ENCODE data around the gene GNL3.
A peak's percentile ranks its signal among the peaks of the same experiment; 100 is the strongest.

GNL3 gene

DNA sequence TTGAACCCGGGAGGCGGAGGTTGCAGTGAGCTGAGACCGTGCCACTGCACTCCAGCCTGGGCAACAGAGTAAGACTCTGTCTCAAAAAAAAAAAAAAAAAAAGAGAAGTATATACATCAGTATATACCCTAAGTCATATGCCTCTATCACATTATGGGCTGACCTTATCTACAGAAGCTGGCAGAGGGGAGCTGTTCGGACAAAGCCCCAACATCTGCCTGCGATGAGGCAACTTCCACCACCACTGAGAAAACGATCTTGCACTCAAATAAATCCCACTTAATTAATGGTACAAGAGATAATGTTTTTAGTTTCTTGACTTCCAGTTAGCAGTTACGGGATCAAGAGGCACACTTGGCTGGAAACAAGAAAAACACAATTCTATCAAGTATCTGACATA, 17.5 kb downstream of the GNL3 start:
- no peak overlapping the region for H3K27ac ChIP-seq (ENCODE audit: low read depth in 2 of 2, low read length in 2 of 2)

DNA sequence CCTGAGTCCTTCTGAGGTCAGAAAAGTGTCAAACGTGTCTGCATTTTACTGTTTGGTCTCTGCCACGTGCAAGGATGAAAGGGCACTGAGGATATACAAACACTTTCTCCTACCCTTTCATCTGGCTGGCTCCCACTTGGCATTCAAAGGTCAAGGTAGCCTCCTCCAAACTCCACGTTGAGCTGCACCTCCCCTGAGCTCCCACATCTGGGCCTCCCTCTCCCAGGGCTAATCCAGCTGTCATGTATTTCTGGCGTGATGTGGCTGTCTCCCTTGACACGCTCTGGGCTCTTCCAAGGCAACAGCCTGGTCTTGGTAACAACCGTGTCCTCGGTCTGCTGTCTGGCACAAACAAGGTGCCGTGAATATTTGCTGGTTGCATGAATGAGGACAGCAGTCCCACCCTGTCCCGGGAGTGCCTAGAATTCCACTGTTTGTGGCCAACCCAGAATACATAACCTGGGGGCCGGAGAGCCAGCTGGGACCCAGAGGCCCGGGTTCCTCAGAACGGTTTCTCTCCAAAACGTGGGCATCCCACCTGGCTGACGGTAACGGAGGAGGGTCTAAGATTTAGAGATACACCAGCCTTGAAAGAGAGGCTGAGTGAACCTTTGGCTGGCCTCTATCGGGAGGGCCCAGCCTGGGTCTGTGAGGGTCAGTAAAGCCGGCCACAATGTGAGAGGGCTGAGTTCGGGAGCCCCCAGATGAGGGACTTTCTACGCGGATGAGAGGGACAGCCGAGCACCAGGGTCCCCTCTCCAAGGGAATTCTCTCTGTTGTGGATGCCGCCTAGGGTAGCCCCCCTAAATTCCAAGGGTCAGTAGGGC, 19.0 kb downstream of the GNL3 start:
- H3K27ac ChIP-seq (ENCODE audit: low read depth in 2 of 2, low read length in 2 of 2): peak overlapping the region; percentile 88 to 92
- H3K27me3 ChIP-seq (ENCODE audit: control insufficient read depth in 2 of 2, insufficient read depth in 2 of 2, low read length in 2 of 2): no peaks in the 10 kb centered on the region
- H3K9ac ChIP-seq (ENCODE audit: low read depth in 1 of 2, low read length in 2 of 2): peak overlapping the region; percentile 75 to 92
- no peaks in the 10 kb centered on the region for H3K9me3 ChIP-seq (ENCODE audit: control insufficient read depth in 2 of 2, low read length in 2 of 2)
- H3K36me3 ChIP-seq (ENCODE audit: control insufficient read depth in 2 of 2, insufficient read depth in 2 of 2, low read length in 2 of 2): peaks cover 8 to 16% of the 10 kb centered on the region in 2 donors
- peak overlapping the region; percentile 90 to 97 for H3K4me3 ChIP-seq (ENCODE audit: low read length in 2 of 2)
- H3K4me1 ChIP-seq (ENCODE audit: control insufficient read depth in 2 of 2, insufficient read depth in 2 of 2, low read length in 2 of 2): peaks cover 19 to 21% of the 10 kb centered on the region in 2 donors

More for the DNA sequence above, 17.5 kb downstream of the GNL3 start:
- Histone ChIP-seq H3K9ac (ENCODE audit: low read depth in 1 of 2, low read length in 2 of 2) (no peak overlapping the region), H3K27me3 (ENCODE audit: control insufficient read depth in 2 of 2, insufficient read depth in 2 of 2, low read length in 2 of 2) (no peaks in the 10 kb centered on the region), H3K4me3 (ENCODE audit: low read length in 2 of 2) (peak overlapping the region in 1 of 2 donors; percentile 33), H3K4me1 (ENCODE audit: control insufficient read depth in 2 of 2, insufficient read depth in 2 of 2, low read length in 2 of 2) (peaks cover 19 to 21% of the 10 kb centered on the region in 2 donors), H3K9me3 (ENCODE audit: control insufficient read depth in 2 of 2, low read length in 2 of 2) (no peaks in the 10 kb centered on the region), H3K36me3 (ENCODE audit: control insufficient read depth in 2 of 2, insufficient read depth in 2 of 2, low read length in 2 of 2) (peaks cover 3 to 9% of the 10 kb centered on the region in 2 donors)

DNA sequence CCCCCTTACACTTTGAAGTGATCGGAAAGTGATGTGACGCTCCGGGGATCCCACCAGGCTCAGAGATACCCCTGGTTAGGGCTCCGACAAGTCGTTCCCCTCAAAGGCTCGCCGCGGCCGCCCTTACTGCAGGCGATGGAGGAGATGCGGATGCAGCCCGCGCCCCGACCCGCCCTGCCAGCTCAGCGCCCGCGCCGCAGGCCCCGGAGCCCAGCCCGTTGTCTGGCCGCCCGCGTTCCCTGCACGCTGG, 19.5 kb downstream of the GNL3 start:
- Histone ChIP-seq H3K9me3 (ENCODE audit: control insufficient read depth in 2 of 2, low read length in 2 of 2) (no peaks in the 10 kb centered on the region), H3K36me3 (ENCODE audit: control insufficient read depth in 2 of 2, insufficient read depth in 2 of 2, low read length in 2 of 2) (peaks cover 8 to 13% of the 10 kb centered on the region in 2 donors), H3K27ac (ENCODE audit: low read depth in 2 of 2, low read length in 2 of 2) (peak overlapping the region; percentile 88 to 92), H3K9ac (ENCODE audit: low read depth in 1 of 2, low read length in 2 of 2) (peak overlapping the region; percentile 75 to 92), H3K4me3 (ENCODE audit: low read length in 2 of 2) (peak overlapping the region; percentile 90 to 97), H3K4me1 (ENCODE audit: control insufficient read depth in 2 of 2, insufficient read depth in 2 of 2, low read length in 2 of 2) (peaks cover 19 to 21% of the 10 kb centered on the region in 2 donors), H3K27me3 (ENCODE audit: control insufficient read depth in 2 of 2, insufficient read depth in 2 of 2, low read length in 2 of 2) (no peaks in the 10 kb centered on the region)

DNA sequence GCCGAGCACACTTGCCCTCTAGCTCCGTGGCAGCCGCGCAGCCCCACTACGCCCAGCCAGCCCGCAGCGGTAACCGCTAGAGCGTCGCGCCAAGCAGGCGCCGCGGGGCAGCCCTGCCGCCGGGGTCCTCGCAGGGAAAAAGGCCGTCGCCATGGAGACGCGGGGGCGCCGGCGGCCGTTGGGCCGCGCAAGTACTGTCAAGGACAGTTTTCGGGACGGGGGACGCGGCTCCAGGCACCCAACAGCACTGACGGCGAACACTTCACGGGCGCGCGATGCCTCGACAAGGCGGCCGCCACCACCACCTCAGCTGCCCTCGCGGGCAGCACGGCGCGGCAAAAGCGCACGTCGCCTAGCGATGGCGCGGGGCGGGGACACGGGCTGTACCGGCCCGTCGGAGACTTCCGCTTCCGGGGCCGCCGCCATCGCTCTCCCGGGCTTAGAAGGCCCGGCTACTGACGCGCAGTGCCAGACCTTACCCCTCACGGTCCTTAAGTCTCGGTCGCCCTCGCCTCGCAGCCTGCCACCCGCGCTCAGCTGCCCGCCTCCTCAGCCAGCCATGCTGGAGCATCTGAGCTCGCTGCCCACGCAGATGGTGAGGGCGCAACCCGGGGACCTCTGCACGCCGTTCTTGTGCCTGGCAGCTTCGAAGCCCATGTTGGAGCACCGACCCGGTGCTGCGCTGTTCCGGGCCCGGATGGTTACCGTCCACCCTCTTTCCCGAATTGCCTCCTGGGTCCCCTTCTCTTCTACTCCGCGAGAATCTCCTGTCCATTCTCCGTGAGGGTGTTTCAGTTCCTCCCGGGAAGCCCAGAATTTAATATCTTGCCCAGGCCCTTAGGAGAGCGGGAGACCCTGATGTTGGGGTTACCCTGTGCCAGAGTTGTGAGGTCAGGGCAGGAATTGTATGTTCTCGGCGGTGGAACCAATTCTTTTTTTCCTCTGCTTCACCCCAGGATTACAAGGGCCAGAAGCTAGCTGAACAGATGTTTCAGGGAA, 20.2 kb downstream of the GNL3 start, which contains the start of the genes GLT8D1 and SPCS1:
Gene GLT8D1, minus strand, starts transcription at position 104 of the 999 bp plus-strand sequence. CDS start 5,331 bp downstream, outside the sequence.
Gene SPCS1, plus strand, starts transcription at position 419 of the 999 bp plus-strand sequence. Its CDS starts 141 bp downstream, at position 560.
- H3K4me1 ChIP-seq (ENCODE audit: control insufficient read depth in 2 of 2, insufficient read depth in 2 of 2, low read length in 2 of 2): peaks cover 19 to 21% of the 10 kb centered on the region in 2 donors
- H3K9me3 ChIP-seq (ENCODE audit: control insufficient read depth in 2 of 2, low read length in 2 of 2): no peaks in the 10 kb centered on the region
- no peaks in the 10 kb centered on the region for H3K27me3 ChIP-seq (ENCODE audit: control insufficient read depth in 2 of 2, insufficient read depth in 2 of 2, low read length in 2 of 2)
- peak within 1 kb of the TSS; percentile 88 to 92 for H3K27ac ChIP-seq (ENCODE audit: low read depth in 2 of 2, low read length in 2 of 2)
- peaks cover 8 to 14% of the 10 kb centered on the region in 2 donors for H3K36me3 ChIP-seq (ENCODE audit: control insufficient read depth in 2 of 2, insufficient read depth in 2 of 2, low read length in 2 of 2)
- peak within 1 kb of the TSS; percentile 90 to 97 for H3K4me3 ChIP-seq (ENCODE audit: low read length in 2 of 2)
- H3K9ac ChIP-seq (ENCODE audit: low read depth in 1 of 2, low read length in 2 of 2): peak within 1 kb of the TSS; percentile 92

DNA sequence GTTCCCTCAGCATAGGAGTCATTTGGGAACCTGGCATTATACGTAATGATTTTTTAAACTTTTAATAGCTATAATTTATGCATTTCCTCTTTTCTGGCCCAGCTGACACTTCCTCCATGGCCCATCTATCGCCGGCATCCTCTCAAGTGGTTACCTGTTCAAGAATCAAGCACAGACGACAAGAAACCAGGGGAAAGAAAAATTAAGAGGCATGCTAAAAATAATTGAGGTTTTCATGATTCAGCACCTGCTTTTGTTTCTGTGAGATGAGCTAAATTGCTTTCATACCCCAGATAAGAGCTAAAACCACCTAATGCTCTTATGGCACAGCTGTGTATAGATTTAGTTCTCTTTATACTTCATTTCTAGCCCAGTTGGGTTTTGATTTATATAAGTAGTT, 21.8 kb downstream of the GNL3 start:
- peak overlapping the region; percentile 19 to 97 for H3K4me3 ChIP-seq (ENCODE audit: low read length in 2 of 2)
- H3K27ac ChIP-seq (ENCODE audit: low read depth in 2 of 2, low read length in 2 of 2): peak overlapping the region in 1 of 2 donors; percentile 43
- peaks cover 19 to 21% of the 10 kb centered on the region in 2 donors for H3K4me1 ChIP-seq (ENCODE audit: control insufficient read depth in 2 of 2, insufficient read depth in 2 of 2, low read length in 2 of 2)
- no peaks in the 10 kb centered on the region for H3K9me3 ChIP-seq (ENCODE audit: control insufficient read depth in 2 of 2, low read length in 2 of 2)
- no peak overlapping the region for H3K9ac ChIP-seq (ENCODE audit: low read depth in 1 of 2, low read length in 2 of 2)
- peaks cover 8 to 16% of the 10 kb centered on the region in 2 donors for H3K36me3 ChIP-seq (ENCODE audit: control insufficient read depth in 2 of 2, insufficient read depth in 2 of 2, low read length in 2 of 2)
- H3K27me3 ChIP-seq (ENCODE audit: control insufficient read depth in 2 of 2, insufficient read depth in 2 of 2, low read length in 2 of 2): no peaks in the 10 kb centered on the region

DNA sequence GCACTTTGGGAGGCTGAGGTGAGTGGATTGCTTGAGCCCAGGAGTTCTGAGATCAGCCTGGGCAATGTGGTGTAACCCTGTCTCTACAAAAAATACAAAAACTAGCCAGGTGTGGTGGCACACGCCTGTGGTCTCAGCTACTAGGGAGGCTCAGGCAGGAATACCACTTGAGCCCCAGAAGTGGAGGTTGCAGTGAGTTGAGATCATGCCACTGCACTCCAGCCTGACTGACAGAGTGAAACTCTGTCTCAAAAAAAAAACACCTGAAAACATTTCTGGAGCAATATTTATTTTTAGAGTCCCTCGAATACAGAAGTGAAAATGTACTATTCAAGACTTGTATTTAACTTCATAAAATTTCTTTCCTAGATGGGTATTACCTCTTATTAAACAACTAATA, 24.7 kb downstream of the GNL3 start:
- no peak overlapping the region for H3K9ac ChIP-seq (ENCODE audit: low read depth in 1 of 2, low read length in 2 of 2)
- H3K27me3 ChIP-seq (ENCODE audit: control insufficient read depth in 2 of 2, insufficient read depth in 2 of 2, low read length in 2 of 2): no peaks in the 10 kb centered on the region
- H3K9me3 ChIP-seq (ENCODE audit: control insufficient read depth in 2 of 2, low read length in 2 of 2): no peaks in the 10 kb centered on the region
- H3K4me1 ChIP-seq (ENCODE audit: control insufficient read depth in 2 of 2, insufficient read depth in 2 of 2, low read length in 2 of 2): peaks cover 14 to 15% of the 10 kb centered on the region in 2 donors
- H3K4me3 ChIP-seq (ENCODE audit: low read length in 2 of 2): no peak overlapping the region
- peak overlapping the region in 1 of 2 donors; percentile 32 for H3K27ac ChIP-seq (ENCODE audit: low read depth in 2 of 2, low read length in 2 of 2)
- peaks cover 8 to 17% of the 10 kb centered on the region in 2 donors for H3K36me3 ChIP-seq (ENCODE audit: control insufficient read depth in 2 of 2, insufficient read depth in 2 of 2, low read length in 2 of 2)

DNA sequence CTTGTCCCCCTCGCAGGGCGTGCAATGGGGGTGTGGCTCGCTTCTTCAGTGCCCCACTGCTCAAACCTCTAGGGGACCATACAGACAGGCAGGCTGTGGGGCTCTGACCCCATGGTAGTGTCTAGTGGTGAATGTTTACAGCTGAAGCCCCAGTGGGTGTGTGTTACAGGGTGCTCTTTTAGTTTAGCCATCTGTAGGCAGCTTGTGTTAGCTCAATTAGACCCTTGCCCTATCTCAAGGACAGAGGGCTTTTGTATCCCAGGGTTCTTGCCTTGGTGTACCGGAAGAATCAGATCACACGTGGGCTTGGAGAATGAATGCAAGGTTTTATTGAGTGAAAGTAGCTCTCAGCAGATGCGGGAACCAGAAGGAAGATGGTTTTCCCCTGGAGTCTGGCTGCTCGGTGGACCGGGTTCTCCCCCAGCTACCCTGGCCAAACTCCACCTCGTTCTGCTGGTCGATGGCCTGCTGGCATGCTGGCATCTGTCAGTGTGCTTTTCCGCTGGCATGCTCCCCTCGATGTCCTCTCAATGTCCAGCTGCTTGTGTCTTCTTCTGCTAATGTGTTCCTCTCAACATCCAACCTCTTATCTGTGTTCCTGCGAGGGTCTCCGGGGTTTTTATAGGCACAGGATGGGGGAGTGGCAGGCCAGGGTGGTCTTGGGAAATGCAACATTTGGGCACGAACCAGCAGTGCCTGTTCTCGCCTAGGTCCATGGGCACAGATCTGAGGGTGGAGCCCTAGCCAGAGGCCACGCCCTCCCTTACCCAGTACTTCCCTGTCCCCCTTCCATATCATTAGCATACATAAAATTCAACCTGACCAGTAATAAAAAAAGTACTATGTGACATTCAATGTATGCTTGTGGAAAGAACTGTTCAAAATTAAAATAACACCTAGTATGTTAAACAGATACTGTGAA, 26.7 kb downstream of the GNL3 start:
- Histone ChIP-seq H3K4me1 (ENCODE audit: control insufficient read depth in 2 of 2, insufficient read depth in 2 of 2, low read length in 2 of 2) (peaks cover 2 to 6% of the 10 kb centered on the region in 2 donors), H3K27me3 (ENCODE audit: control insufficient read depth in 2 of 2, insufficient read depth in 2 of 2, low read length in 2 of 2) (no peaks in the 10 kb centered on the region), H3K4me3 (ENCODE audit: low read length in 2 of 2) (no peak overlapping the region), H3K9ac (ENCODE audit: low read depth in 1 of 2, low read length in 2 of 2) (no peak overlapping the region), H3K9me3 (ENCODE audit: control insufficient read depth in 2 of 2, low read length in 2 of 2) (no peaks in the 10 kb centered on the region), H3K27ac (ENCODE audit: low read depth in 2 of 2, low read length in 2 of 2) (no peak overlapping the region), H3K36me3 (ENCODE audit: control insufficient read depth in 2 of 2, insufficient read depth in 2 of 2, low read length in 2 of 2) (peaks cover 8 to 17% of the 10 kb centered on the region in 2 donors)

DNA sequence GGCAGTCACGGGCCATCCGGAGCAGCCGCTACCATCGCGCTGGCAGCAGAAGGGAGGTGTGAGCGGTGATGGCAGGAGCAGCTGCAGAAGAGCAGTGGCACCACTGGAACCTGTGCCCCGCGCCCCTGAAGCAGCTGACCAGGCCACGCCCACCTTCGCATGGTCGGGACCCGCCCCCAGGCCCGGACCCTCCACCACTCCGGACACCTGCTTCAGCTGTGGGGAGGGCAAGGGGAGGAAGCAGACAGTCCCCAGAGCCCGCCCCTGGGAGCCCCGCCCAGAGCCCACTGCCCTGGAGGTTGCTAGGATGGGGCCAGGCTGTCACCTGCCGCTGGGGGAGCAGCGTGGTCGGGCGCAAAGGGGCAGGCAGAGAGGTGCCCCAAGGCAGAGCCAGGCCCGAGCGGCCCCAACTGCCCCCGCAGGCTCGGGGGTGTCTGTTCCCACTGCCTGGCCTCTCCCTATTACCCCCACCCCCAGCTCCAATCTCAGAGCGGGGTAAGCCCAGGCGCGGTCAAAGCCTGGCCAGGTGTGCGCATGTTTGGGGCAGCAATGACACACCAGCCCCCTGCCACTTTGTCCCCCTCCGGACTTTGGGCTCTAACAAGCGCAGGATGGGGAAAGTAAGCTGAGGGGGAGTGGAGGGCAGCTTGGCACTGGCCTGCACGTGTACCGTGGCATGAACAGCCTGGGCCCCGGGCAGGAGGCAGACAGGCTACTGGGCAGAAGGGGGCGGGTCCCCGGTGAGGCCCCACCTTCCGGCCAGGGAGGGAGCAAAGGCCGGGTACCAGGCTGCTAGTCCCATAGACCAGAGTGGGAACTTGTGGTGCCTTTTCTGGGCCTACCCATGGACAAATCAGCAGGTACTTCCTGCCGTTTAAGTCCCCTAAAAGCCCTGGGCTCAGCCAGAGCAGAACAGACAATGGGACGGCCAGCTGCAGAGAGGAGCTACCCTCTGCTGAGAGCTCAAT, 28.8 kb downstream of the GNL3 start:
- no peaks in the 10 kb centered on the region for H3K27me3 ChIP-seq (ENCODE audit: control insufficient read depth in 2 of 2, insufficient read depth in 2 of 2, low read length in 2 of 2)
- H3K36me3 ChIP-seq (ENCODE audit: control insufficient read depth in 2 of 2, insufficient read depth in 2 of 2, low read length in 2 of 2): peaks cover 3 to 5% of the 10 kb centered on the region in 2 donors
- H3K27ac ChIP-seq (ENCODE audit: low read depth in 2 of 2, low read length in 2 of 2): no peak overlapping the region
- H3K9ac ChIP-seq (ENCODE audit: low read depth in 1 of 2, low read length in 2 of 2): no peak overlapping the region
- peak overlapping the region; percentile 28 to 45 for H3K4me3 ChIP-seq (ENCODE audit: low read length in 2 of 2)
- peaks cover 2 to 6% of the 10 kb centered on the region in 2 donors for H3K4me1 ChIP-seq (ENCODE audit: control insufficient read depth in 2 of 2, insufficient read depth in 2 of 2, low read length in 2 of 2)
- no peaks in the 10 kb centered on the region for H3K9me3 ChIP-seq (ENCODE audit: control insufficient read depth in 2 of 2, low read length in 2 of 2)
